NB4 (cell line): ENCODE results near the gene CTNS.

ENCODE experiments used
- DNase-seq: peaks from one replicate; pipeline ENCODE4 v3.0.0; 2010; ENCODE audit warnings: low read depth
- H3K4me3 ChIP-seq: one replicate; pipeline ENCODE4 v1.5.1; 2011; ENCODE audit warnings: mild to moderate bottlenecking, low read depth, low read length, moderate library complexity
- CTCF ChIP-seq: IDR thresholded peaks from one replicate; pipeline ENCODE4 v1.5.1; 2012; ENCODE audit warnings: low read depth, low read length
- MAX ChIP-seq: IDR thresholded peaks from 2 replicates; pipeline ENCODE4 v1.6.1; 2011; ENCODE audit warnings: low read depth, low read length
- MYC ChIP-seq: IDR thresholded peaks from 2 replicates; pipeline ENCODE4 v1.6.1; 2011; ENCODE audit warnings: low read depth, low read length
- POLR2A ChIP-seq: IDR thresholded peaks from 2 replicates; pipeline ENCODE4 v1.6.1; 2011; ENCODE audit warnings: mild to moderate bottlenecking; ENCODE audit not compliant: insufficient read length; ENCODE audit errors: extremely low read depth

The CTNS gene

GRCh38 chr17:3682033-3682432, 45.5 kb downstream of the CTNS start:
- no peak overlapping the region for H3K4me3 ChIP-seq
- no peak for DNase-seq
- TF ChIP-seq POLR2A: no peak
- TF ChIP-seq CTCF: no peak
- no peak for TF ChIP-seq MAX
- TF ChIP-seq MYC: no peak

DNA sequence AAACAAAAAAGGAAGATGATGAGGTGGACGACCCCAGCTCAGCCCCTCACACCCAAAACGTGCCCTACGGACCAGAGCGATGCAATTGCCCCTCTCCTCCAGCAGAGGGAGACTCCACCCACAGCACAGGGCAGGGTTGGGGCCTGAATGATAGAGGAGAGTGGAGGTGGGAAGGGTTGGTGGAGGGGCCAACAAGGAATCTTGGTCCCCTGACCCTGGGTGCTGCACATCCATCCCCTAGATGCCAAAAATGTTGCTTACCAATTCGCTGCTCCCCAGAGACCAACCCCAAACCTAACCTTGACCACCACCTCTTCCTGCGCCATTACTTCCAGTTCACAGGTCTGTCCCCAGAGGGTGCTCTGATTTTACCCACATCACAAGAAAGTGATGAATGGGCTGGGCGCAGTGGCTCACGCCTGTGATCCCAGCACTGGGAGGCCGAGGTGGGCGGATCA, 46.5 kb downstream of the CTNS start:
- DNase-seq: peak; percentile 47
- TF ChIP-seq MAX (no peak), CTCF (peak; percentile 87), POLR2A (no peak), MYC (no peak)
- H3K4me3 ChIP-seq: no peak overlapping the region

DNA sequence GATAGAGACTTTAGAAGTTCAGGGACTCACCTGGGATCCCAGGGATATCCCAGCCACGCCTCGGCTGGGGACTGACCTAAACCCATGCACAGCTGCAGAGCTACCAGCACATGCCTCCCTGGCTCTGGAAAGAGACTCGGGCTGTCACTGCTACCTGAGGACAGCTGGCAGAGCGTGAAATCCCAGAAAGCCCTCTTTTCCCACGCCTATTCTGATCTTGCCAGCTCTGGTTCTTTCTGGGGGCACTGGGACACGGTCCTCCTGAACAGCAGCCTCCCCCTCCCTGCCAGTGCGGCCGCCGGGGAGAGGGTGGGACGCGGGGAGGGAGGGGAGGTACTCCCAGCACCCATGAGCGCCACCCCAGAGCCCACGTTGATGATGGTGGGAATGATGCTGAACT, 48.6 kb downstream of the CTNS start:
- no peak overlapping the region for H3K4me3 ChIP-seq
- DNase-seq: no peak
- TF ChIP-seq MYC: no peak
- no peak for TF ChIP-seq MAX
- no peak for TF ChIP-seq CTCF
- no peak for TF ChIP-seq POLR2A

- H3K4me3 ChIP-seq: no peak overlapping the region
- DNase-seq: peak; percentile 37
- TF ChIP-seq POLR2A (no peak), MAX (no peak), MYC (no peak), CTCF (no peak)
Measured at GRCh38 chr17:3688027-3688553, 51.5 kb downstream of the CTNS start.

DNA sequence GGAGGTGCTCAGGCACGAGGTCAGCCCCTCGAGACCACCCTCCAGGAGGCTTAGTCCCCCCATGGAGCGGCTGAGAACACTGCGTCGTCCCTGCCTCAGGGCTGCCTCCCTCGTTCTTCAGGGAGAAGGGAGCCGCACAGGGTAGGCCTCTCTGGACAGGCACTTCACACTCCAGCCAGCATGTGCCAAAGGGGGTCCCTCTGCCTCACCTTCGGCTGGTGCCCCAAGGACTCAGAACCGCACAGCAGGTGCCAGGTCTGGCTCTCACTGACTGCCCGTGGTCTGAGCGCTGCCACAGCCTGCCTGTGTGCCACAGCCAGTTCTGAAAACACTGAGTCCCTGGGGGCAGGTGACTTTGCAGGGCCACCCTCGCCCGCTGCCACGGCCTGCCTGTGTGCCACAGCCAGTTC, 52.3 kb downstream of the CTNS start:
- no peak overlapping the region for H3K4me3 ChIP-seq
- TF ChIP-seq CTCF (no peak), MYC (no peak), POLR2A (no peak), MAX (no peak)
- DNase-seq: no peak
